Inferior parietal cortex (tissue), 1 donor: ENCODE results near the gene ST3GAL3.
"Not testable (repeated sequence)": the region's sequence is repeated elsewhere in the genome, so short reads cannot be mapped to it uniquely, and the experiment has no call there.

Experiments used
- DNase-seq: peaks from one replicate; pipeline ENCODE4 v3.0.0-alpha.2; 2016; ENCODE audit errors: extremely low spot score

Gene ST3GAL3

DNA sequence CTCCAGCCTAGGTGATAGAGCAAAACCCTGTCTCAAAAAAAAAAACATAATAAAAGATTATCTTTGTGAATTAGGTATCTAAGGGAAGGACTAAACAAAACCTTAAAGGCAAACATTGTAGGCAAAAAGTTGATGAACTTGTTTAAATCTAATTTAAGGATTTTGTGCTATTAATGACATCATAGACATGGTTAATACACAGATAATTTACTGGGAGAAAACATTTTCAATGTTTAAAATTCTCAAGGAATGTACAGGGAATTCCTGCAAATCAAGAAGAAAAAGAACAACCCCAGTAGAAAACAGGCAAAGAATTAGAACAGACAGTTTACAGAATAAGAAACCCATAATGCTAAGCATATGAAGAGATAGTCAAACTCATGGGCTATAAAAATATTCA lies 47.6 kb downstream of the ST3GAL3 start:
- DNase-seq, result no peak

DNA sequence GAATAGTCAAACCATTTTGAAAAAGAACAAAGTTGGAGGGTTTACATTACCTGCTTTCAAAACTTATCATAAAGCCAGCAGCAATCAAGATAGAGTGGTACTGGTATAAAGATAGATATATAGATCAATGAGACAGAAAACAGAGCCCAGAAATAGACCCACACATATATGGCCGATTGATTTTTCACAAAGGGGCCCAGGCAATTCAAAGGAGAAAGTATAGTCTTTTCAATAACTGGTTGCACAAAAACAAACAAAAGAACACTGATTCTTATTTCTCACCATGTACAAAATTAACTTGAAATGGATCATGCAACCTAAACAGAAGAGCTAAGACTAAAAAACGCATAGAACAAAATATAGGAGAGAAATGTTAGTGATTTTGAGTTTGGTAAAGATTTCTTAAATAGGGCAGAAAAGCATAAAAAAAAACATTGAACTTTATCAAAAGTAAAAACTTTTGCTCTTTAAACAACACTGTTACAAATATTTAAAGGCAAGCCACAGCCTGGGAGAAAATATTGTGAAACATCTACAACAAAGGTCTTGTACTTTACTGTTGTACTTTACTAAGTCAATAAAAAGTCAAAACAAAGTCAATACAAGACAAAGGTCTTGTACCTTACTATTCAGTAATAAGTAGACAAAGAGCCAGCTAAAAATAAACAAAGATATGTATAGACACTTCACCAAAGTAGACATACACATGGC lies 50.2 kb downstream of the ST3GAL3 start:
- DNase-seq, result no peak

DNA sequence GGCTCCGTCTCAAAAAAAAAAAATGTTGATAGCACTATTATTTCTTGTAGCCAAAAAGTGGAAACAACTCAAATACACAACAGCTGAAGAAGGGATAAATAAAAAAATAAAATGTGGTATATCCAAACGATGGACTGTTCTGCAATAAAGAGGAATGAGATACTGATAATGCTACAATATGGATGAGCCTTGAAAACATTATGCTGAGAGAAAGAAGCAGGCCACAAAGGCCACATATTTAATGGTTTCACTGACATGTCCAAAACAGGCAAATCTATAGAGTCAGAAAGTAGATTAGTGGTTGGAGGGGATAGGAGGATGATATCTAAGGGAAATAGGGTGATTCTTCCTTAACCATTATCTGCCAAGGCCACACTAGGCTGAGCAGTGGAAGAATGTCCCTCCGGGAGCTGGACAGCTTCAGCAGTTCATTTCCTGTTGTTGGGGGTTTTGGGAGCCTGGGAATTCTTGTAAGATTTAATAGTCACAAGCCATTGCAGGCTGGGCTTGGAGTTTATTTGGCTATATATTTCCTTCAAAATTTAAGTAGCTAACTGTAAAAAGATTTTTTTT lies 53.5 kb downstream of the ST3GAL3 start:
- no peak for DNase-seq

GRCh38 chr1:43763497-43763973 lies 56.2 kb downstream of the ST3GAL3 start:
- DNase-seq, result peak; percentile 92

DNA sequence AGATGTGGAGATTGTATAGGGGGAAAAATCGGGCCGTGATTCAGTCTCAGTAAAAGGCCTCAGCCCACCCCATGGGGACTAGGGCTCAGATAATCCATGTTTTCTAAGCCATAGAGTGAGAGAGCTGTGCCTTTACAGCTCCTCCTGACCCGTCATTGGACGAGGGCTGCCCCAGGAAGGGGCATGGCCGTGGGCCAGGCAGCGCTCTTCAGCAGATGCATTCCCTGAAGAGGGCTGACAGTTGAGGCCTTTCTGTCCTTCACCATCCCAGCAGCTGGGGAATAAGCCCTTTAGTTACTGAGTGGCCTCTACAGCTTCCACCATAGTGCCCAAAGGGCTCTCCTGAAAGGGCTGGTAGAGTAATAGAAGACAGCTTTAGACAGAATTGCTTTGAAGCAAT lies 57.2 kb downstream of the ST3GAL3 start:
- no peak for DNase-seq

- no peak for DNase-seq
Observed at GRCh38 chr1:43766086-43766784, 58.9 kb downstream of the ST3GAL3 start.

GRCh38 chr1:43766818-43767525 lies 59.6 kb downstream of the ST3GAL3 start:
- DNase-seq, result no peak

GRCh38 chr1:43768168-43768567 lies 60.8 kb downstream of the ST3GAL3 start:
- DNase-seq, result no peak

- no peak for DNase-seq
Observed at GRCh38 chr1:43769350-43769908, 62.1 kb downstream of the ST3GAL3 start.

GRCh38 chr1:43770111-43770510 lies 62.8 kb downstream of the ST3GAL3 start:
- DNase-seq, result no peak

GRCh38 chr1:43772978-43773377 lies 65.6 kb downstream of the ST3GAL3 start:
- no peak for DNase-seq

- no peak for DNase-seq
Observed at GRCh38 chr1:43773821-43774220, 66.5 kb downstream of the ST3GAL3 start.

DNA sequence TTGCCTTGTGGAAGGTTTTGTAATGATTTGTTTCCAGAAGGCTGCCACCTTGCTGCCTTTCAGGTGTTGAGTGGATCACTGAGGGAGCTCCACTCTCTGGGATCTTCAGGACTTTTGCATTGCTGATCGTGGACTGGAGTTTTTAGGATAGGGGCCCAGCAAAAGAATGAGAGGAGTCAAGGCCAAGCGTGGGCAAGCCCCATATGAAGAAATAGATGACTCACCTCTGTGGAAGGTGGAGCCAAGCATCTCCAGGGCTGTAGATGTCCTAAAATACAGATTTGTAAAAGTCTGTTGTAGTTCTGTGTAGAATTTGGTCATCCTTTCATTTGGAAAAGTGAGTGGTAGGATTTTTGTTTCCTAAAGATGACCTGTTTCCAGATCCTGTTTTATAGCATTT lies 67.0 kb downstream of the ST3GAL3 start:
- DNase-seq, result no peak

- DNase-seq, result no peak
Observed at GRCh38 chr1:43776043-43776761, 68.9 kb downstream of the ST3GAL3 start.

GRCh38 chr1:43777916-43778315 lies 70.6 kb downstream of the ST3GAL3 start:
- not testable (repeated sequence) for DNase-seq

DNA sequence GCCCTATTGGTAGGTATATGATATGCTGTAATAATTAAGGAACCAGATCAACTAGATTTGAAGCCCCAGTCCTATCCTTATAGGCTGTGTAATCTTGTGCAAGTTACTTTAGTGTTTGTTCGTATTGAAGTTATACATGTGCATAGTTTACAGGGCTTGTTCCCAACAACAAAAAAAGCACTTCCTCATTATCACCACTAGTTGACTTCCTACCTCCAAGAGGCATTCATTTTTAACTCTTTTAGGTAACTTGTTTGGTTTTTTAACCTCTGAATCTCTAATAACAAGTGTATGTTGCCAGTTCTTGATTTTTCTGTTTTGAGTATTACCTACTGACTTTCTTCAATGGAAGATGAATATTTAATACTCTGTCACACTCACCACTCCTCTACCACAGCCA lies 71.9 kb downstream of the ST3GAL3 start:
- DNase-seq, result no peak

DNA sequence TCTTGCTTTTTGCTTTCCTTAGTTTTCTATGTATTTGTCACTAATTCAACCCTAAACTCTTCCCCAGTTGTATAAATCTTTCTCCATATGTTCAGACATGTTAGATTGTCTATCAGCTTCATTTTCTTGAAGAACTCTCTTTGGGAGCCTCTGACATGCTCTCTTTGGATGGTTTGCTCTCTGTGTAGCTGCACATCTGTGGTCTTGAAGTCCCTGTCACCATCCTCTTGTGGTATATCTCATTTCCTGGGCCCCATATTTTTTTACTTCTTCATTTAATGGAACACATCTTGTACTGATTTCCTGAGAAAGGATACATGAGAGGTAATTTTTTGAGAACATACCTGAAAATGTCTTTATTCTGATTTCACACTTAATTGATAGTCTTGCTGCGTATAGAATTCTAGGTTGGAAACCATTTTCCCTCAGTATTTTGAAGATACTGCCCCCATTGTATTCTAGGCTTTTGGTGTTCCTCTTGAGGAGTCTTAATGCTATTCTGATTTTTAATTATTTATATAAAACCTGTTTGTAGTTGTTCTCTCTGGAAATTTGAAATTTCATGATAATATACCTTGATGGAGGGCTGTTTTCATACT lies 72.6 kb downstream of the ST3GAL3 start:
- DNase-seq, result no peak

DNA sequence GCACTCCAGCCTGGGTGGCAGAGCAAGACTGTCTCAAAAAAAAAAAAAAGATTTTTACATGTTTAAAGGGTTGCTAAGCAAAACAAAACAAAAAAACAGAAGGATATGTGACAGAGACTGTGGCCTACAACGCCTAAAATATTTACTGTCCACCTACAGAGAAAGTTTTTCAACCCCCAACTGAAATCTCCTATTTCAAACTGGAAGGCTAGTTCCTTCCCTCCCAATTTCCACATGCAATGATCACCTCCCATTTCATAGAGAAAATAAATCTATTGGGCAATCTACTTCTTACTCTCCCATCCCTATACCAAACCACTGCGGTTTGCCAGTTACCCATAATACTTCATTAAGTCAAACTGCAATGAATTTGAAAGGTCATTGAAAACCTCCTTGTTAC lies 74.2 kb downstream of the ST3GAL3 start:
- DNase-seq, result no peak

DNA sequence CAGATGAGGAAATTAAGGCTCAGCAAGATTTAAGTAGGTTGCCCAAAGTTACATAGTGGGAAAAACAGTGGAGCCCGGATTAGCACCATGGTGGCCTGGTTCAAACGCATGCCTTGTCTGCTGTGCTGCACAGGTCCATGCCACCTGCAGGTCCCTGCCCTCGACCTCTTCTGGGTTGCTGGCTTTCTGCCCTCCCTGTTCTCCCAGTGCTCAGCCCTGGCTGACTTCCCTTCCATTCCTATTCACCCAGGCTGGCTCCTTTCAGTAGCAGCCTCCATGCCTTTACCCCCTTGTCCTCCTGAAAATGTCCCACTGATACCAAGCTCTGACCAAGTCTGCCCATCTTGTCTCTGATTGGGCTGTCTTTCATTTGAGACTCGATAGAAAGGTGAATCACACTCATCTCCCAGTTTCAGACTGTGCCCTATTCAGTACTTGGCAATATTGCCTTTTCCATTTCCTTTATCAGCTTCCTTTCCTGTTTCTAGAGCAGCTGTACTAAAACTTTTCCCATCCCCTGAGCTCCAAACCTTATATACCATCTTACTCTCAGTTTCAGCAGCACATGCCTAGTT lies 75.8 kb downstream of the ST3GAL3 start:
- DNase-seq, result no peak

- DNase-seq, result no peak
Observed at GRCh38 chr1:43783671-43784205, 76.4 kb downstream of the ST3GAL3 start.
